OCI-LY1 (cell line): ENCODE data around the gene ZFP90.

Source experiments
- H2AFZ ChIP-seq: fragments of 200-600 bp; sonication (generic), shearing (Covaris generic); 2 replicates; pipeline ENCODE4 v1.6.0; 2014; ENCODE audit warnings: antibody characterized with exemption, mild to moderate bottlenecking, low read length
- H3F3A ChIP-seq: fragments of 200-600 bp; sonication (generic), shearing (Covaris generic); 2 replicates; pipeline ENCODE4 v1.6.0; 2014; ENCODE audit warnings: mild to moderate bottlenecking, antibody characterized with exemption, low read length, moderate library complexity; ENCODE audit not compliant: insufficient read depth
- H3K27ac ChIP-seq: fragments of 200-600 bp; sonication (generic); 2 replicates; pipeline ENCODE4 v1.5.1; 2014; ENCODE audit warnings: low read length, mixed run types, mild to moderate bottlenecking, low read depth; ENCODE audit not compliant: poor library complexity, severe bottlenecking
- H3K27me3 ChIP-seq: fragments of 200-600 bp; sonication (generic); 2 replicates; pipeline ENCODE4 v1.6.0; 2014; ENCODE audit warnings: antibody characterized with exemption, mild to moderate bottlenecking, low read length, moderate library complexity; ENCODE audit not compliant: insufficient read depth
- H3K36me3 ChIP-seq: fragments of 200-600 bp; sonication (generic); 2 replicates; pipeline ENCODE4 v1.6.1; 2014; ENCODE audit warnings: mild to moderate bottlenecking, antibody characterized with exemption, low read length, moderate library complexity, mixed read lengths; ENCODE audit not compliant: insufficient read depth
- H3K4me1 ChIP-seq: fragments of 200-600 bp; sonication (generic); 2 replicates; pipeline ENCODE4 v1.5.1; 2014; ENCODE audit warnings: mild to moderate bottlenecking, low read length, moderate library complexity; ENCODE audit not compliant: insufficient read depth, severe bottlenecking
- H3K4me2 ChIP-seq: fragments of 200-600 bp; sonication (generic), shearing (Covaris generic); 2 replicates; pipeline ENCODE4 v1.6.1; 2014; ENCODE audit warnings: low read length
- H3K4me3 ChIP-seq: fragments of 200-600 bp; sonication (generic); 2 replicates; pipeline ENCODE4 v1.5.1; 2014; ENCODE audit warnings: low read length, low read depth, mild to moderate bottlenecking, mixed read lengths; ENCODE audit not compliant: poor library complexity, severe bottlenecking
- H3K79me2 ChIP-seq: fragments of 200-600 bp; shearing (Covaris generic); 2 replicates; pipeline ENCODE4 v1.6.1; 2016; ENCODE audit warnings: mixed run types, low read length, mixed read lengths; ENCODE audit not compliant: insufficient read depth
- H3K9ac ChIP-seq: fragments of 200-600 bp; sonication (generic), shearing (Covaris generic); 2 replicates; pipeline ENCODE4 v1.6.1; 2014; ENCODE audit warnings: mild to moderate bottlenecking, low read length, mixed read lengths
- H3K9me2 ChIP-seq: fragments of 200-600 bp; sonication (generic), shearing (Covaris generic); 2 replicates; pipeline ENCODE4 v1.6.1; 2014; ENCODE audit warnings: low read depth, mild to moderate bottlenecking, low read length, mixed read lengths
- H3K9me3 ChIP-seq: fragments of 200-600 bp; shearing (Covaris generic); 2 replicates; pipeline ENCODE4 v1.6.1; 2014; ENCODE audit warnings: low read length, mixed read lengths
- H4K20me1 ChIP-seq: fragments of 200-600 bp; sonication (generic), shearing (Covaris generic); 2 replicates; pipeline ENCODE4 v1.6.0; 2016; ENCODE audit warnings: mild to moderate bottlenecking, low read length; ENCODE audit not compliant: insufficient read depth
- CTCF ChIP-seq: fragments of 200-600 bp; sonication (generic), shearing (Covaris generic); IDR thresholded peaks from 2 replicates; pipeline ENCODE4 v1.5.1; 2017; ENCODE audit warnings: mild to moderate bottlenecking, antibody characterized with exemption, low read length, moderate library complexity, mixed read lengths
- EZH2 ChIP-seq: fragments of 200-600 bp; sonication (generic), shearing (Covaris generic); IDR thresholded peaks from 2 replicates; pipeline ENCODE4 v1.8.0; 2017; ENCODE audit warnings: borderline replicate concordance, mixed run types, mild to moderate bottlenecking, antibody characterized with exemption, low read length, moderate library complexity, mixed read lengths

Gene ZFP90

GRCh38 chr16:68526782-68527145 is 12.3 kb upstream of the ZFP90 start:
- TF ChIP-seq EZH2 (no peak), CTCF (no peak)
- Histone ChIP-seq H3K79me2 (no peaks in the 10 kb centered on the region), H3K27ac (no peak overlapping the region), H3K36me3 (no peaks in the 10 kb centered on the region; the same call in 1 of the 2 replicates), H3K9me3 (0 out of 2 replicates have a peak, but pooled peaks cover 2% of the 10 kb centered on the region), H3K4me1 (peaks cover 22% of the 10 kb centered on the region), H3F3A (no peaks in the 10 kb centered on the region), H3K9ac (no peak overlapping the region), H3K9me2 (no peaks in the 10 kb centered on the region), H3K27me3 (no peaks in the 10 kb centered on the region; the same call in 1 of the 2 replicates), H3K4me3 (no peak overlapping the region), H3K4me2 (no peak overlapping the region), H4K20me1 (no peaks in the 10 kb centered on the region), H2AFZ (no peak overlapping the region)

- Histone ChIP-seq H3K27me3 (no peaks in the 10 kb centered on the region; the same call in 1 of the 2 replicates), H3K36me3 (peaks cover under 1% of the 10 kb centered on the region; the same call in 1 of the 2 replicates), H3K79me2 (no peaks in the 10 kb centered on the region), H3K27ac (no peak overlapping the region), H2AFZ (no peak overlapping the region), H3K9ac (no peak overlapping the region), H3K9me2 (no peaks in the 10 kb centered on the region), H4K20me1 (no peaks in the 10 kb centered on the region), H3K4me3 (no peak overlapping the region), H3K4me1 (peaks cover 22% of the 10 kb centered on the region), H3K9me3 (0 out of 2 replicates have a peak, but pooled peaks cover 2% of the 10 kb centered on the region), H3F3A (no peaks in the 10 kb centered on the region), H3K4me2 (no peak overlapping the region)
- TF ChIP-seq CTCF (no peak), EZH2 (no peak)
These were observed 10.9 kb upstream of the ZFP90 start for GRCh38 chr16:68528233-68528632.

DNA sequence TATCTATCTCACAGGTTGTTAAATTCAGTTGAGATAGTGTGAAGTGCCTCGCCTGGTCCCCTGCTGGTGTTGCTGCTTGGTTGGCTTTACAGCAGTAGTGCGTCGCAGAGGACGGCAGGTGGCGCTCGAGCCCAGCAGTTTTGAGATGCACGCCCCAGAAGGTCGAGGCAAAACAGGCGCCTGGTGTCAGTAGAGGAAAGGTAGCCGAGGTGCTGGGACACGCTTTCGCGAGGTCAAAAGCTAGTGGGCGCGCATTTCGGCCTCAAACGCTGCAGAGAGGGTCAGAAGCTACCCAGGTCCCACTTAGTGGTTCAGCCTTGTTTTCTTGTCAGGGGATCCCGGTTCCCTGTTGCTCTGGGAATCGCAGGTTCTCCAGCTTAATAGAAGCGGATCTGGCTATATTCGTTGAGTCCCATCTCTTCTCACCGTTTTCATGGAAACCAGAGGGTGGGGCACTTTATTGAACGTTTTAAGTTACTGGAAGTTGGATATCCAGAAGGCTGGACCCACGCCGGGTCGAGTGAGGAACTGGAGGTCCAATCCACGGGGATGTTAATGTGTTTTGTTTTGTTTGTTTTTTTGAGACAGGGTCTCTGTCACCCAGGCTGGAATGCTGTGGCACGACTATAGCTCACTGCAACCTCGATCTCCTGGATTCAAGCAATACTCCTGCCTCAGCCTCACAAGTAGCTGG is 10.3 kb upstream of the ZFP90 start:
- TF ChIP-seq CTCF (peak; percentile 84), EZH2 (no peak)
- Histone ChIP-seq H3K9me2 (no peaks in the 10 kb centered on the region), H3K4me3 (peak overlapping the region; percentile 71), H3K9me3 (peaks cover 6% of the 10 kb centered on the region), H3K36me3 (peaks cover 6% of the 10 kb centered on the region), H3K4me2 (peak overlapping the region; percentile 75), H2AFZ (peak overlapping the region; percentile 47; the same call in 1 of the 2 replicates), H3K27ac (no peak overlapping the region), H4K20me1 (no peaks in the 10 kb centered on the region), H3K79me2 (no peaks in the 10 kb centered on the region), H3K27me3 (no peaks in the 10 kb centered on the region; the same call in 1 of the 2 replicates), H3K9ac (no peak overlapping the region), H3F3A (no peaks in the 10 kb centered on the region), H3K4me1 (peaks cover 22% of the 10 kb centered on the region)
